Measurements from ENCODE around the gene FADS6. TPM values are rescaled to one million over a fixed set of nuclear protein-coding genes. Genes with fewer than 3 reads are reported as not detected.
"Not testable (repeated sequence)": the region's sequence is repeated elsewhere in the genome, so short reads cannot be mapped to it uniquely, and the experiment has no call there.

The FADS6 gene
- total RNA-seq, 1 experiment from 2014 or later: not detected

- not testable (repeated sequence) for H3K79me2 ChIP-seq (ENCODE audit: low read length); H3K9me2 ChIP-seq (replicated peaks; ENCODE audit: insufficient read depth, low read length); DNase-seq; H3K27ac ChIP-seq (ENCODE audit: low read length); H2AFZ ChIP-seq (ENCODE audit: low read length); H3K9ac ChIP-seq (ENCODE audit: low read length); H3K27me3 ChIP-seq (ENCODE audit: low read length); H3K4me3 ChIP-seq (ENCODE audit: low read length); H3K9me3 ChIP-seq (ENCODE audit: low read length); H3K36me3 ChIP-seq (ENCODE audit: insufficient read depth, low read length); H4K20me1 ChIP-seq (ENCODE audit: insufficient read depth, low read depth, low read length); H3K4me2 ChIP-seq (ENCODE audit: low read depth, low read length, poor library complexity, severe bottlenecking)
- H3K4me1 ChIP-seq (ENCODE audit: low read length): peaks cover 24% of the 10 kb centered on the region
These were observed 23.4 kb downstream of the FADS6 start for GRCh38 chr17:74870028-74870427.

- no peaks in the 10 kb centered on the region for H3K27me3 ChIP-seq (ENCODE audit: low read length)
- H4K20me1 ChIP-seq (ENCODE audit: insufficient read depth, low read depth, low read length): no peaks in the 10 kb centered on the region
- no peak overlapping the region for H3K9ac ChIP-seq (ENCODE audit: low read length)
- no peak overlapping the region for H3K4me2 ChIP-seq (ENCODE audit: low read depth, low read length, poor library complexity, severe bottlenecking)
- no peak for DNase-seq
- no peak overlapping the region for H2AFZ ChIP-seq (ENCODE audit: low read length)
- no peaks in the 10 kb centered on the region for H3K79me2 ChIP-seq (ENCODE audit: low read length)
- no peaks in the 10 kb centered on the region for H3K9me3 ChIP-seq (ENCODE audit: low read length)
- H3K9me2 ChIP-seq (replicated peaks; ENCODE audit: insufficient read depth, low read length): no peaks in the 10 kb centered on the region
- peaks cover 19% of the 10 kb centered on the region for H3K4me1 ChIP-seq (ENCODE audit: low read length)
- H3K4me3 ChIP-seq (ENCODE audit: low read length): no peak overlapping the region
- no peak overlapping the region for H3K27ac ChIP-seq (ENCODE audit: low read length)
- H3K36me3 ChIP-seq (ENCODE audit: insufficient read depth, low read length): no peaks in the 10 kb centered on the region
These were observed 24.6 kb downstream of the FADS6 start for GRCh38 chr17:74868908-74869255.

DNA sequence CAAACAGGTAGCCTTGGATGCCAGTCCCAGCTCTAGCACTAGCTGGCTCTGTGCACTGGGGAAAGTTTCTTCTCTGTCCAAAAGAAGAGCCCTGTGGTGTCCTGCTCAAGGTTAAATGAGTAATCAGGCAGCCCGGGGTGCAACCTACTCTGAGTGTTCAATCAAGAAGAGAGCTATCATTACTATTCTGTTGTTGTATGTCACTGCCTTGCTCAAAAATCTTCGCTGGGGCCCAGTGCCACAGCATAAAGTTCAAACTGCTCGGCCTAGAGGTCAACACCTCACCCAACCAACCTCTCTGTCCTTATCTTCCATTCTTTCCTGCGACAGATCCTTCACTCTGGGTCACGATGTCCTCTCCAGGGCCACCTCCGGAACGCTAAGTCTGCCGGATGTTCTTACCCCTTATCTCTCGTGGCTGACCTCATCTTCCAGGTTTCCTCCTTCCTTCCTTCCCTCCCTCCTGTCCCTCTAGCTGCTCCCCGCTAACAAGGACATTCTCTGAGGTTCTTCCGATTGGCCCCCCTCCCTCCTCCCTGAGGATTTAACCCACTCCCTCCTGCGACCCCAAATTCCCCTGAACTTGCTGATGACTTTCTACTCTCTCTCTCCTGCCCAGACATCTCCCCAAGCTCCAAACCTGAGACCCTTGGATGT lies 25.1 kb downstream of the FADS6 start:
- Histone ChIP-seq H3K27ac (ENCODE audit: low read length) (no peak overlapping the region), H4K20me1 (ENCODE audit: insufficient read depth, low read depth, low read length) (no peaks in the 10 kb centered on the region), H3K4me2 (ENCODE audit: low read depth, low read length, poor library complexity, severe bottlenecking) (no peak overlapping the region), H2AFZ (ENCODE audit: low read length) (no peak overlapping the region), H3K36me3 (ENCODE audit: insufficient read depth, low read length) (no peaks in the 10 kb centered on the region), H3K79me2 (ENCODE audit: low read length) (no peaks in the 10 kb centered on the region), H3K9me3 (ENCODE audit: low read length) (no peaks in the 10 kb centered on the region), H3K27me3 (ENCODE audit: low read length) (no peaks in the 10 kb centered on the region), H3K4me1 (ENCODE audit: low read length) (peaks cover 15% of the 10 kb centered on the region), H3K9ac (ENCODE audit: low read length) (no peak overlapping the region), H3K9me2 (replicated peaks; ENCODE audit: insufficient read depth, low read length) (no peaks in the 10 kb centered on the region), H3K4me3 (ENCODE audit: low read length) (no peak overlapping the region)
- no peak for DNase-seq

DNA sequence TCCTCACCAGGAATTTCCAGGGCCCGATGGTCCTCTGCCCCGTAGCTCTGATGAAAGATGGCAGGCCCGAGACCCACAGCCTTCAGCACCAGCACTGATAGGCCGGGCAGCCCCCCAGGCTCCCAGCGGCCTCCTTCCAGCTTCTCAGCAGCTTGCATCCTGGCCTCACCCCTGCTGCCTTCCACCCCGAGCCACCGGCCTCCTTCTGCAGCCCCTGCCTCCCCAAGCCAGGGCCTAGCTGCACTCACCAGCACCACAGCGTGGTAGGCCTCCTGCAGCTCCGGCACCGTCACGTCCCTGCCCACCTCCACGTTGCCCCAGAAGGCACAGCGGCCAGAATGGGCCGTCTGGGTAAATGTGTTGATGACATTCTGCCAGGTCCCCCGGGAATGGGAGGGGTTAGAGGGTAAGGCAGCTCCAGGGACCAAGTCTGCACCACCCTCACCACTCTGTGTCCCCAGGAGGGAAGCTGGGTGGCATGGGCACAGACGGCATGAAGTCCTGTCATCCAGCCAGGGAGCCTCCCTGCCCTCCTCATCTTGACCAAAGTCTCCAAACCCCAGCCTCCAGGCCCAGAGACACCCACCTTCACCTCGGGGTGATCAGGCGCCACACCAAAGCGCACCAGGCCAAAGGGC lies 27.1 kb downstream of the FADS6 start:
- Histone ChIP-seq H3K27ac (ENCODE audit: low read length) (no peak overlapping the region), H3K27me3 (ENCODE audit: low read length) (no peaks in the 10 kb centered on the region), H3K9ac (ENCODE audit: low read length) (peak overlapping the region; percentile 27; the same call in 1 of the 2 replicates), H4K20me1 (ENCODE audit: insufficient read depth, low read depth, low read length) (no peaks in the 10 kb centered on the region), H3K9me3 (ENCODE audit: low read length) (no peaks in the 10 kb centered on the region), H2AFZ (ENCODE audit: low read length) (no peak overlapping the region), H3K36me3 (ENCODE audit: insufficient read depth, low read length) (no peaks in the 10 kb centered on the region), H3K4me3 (ENCODE audit: low read length) (no peak overlapping the region), H3K9me2 (replicated peaks; ENCODE audit: insufficient read depth, low read length) (no peaks in the 10 kb centered on the region), H3K4me1 (ENCODE audit: low read length) (peaks cover 8% of the 10 kb centered on the region), H3K4me2 (ENCODE audit: low read depth, low read length, poor library complexity, severe bottlenecking) (no peak overlapping the region), H3K79me2 (ENCODE audit: low read length) (no peaks in the 10 kb centered on the region)
- DNase-seq: no peak

- peaks cover 8% of the 10 kb centered on the region for H3K4me1 ChIP-seq (ENCODE audit: low read length)
- no peaks in the 10 kb centered on the region for H3K36me3 ChIP-seq (ENCODE audit: insufficient read depth, low read length)
- no peaks in the 10 kb centered on the region for H4K20me1 ChIP-seq (ENCODE audit: insufficient read depth, low read depth, low read length)
- no peak overlapping the region for H2AFZ ChIP-seq (ENCODE audit: low read length)
- no peak overlapping the region for H3K4me3 ChIP-seq (ENCODE audit: low read length)
- no peaks in the 10 kb centered on the region for H3K9me3 ChIP-seq (ENCODE audit: low read length)
- no peak overlapping the region for H3K4me2 ChIP-seq (ENCODE audit: low read depth, low read length, poor library complexity, severe bottlenecking)
- no peak overlapping the region for H3K27ac ChIP-seq (ENCODE audit: low read length)
- H3K79me2 ChIP-seq (ENCODE audit: low read length): no peaks in the 10 kb centered on the region
- no peaks in the 10 kb centered on the region for H3K27me3 ChIP-seq (ENCODE audit: low read length)
- peak; percentile 74 for DNase-seq
- H3K9me2 ChIP-seq (replicated peaks; ENCODE audit: insufficient read depth, low read length): no peaks in the 10 kb centered on the region
- peak overlapping the region; percentile 27; the same call in 1 of the 2 replicates for H3K9ac ChIP-seq (ENCODE audit: low read length)
These were observed 27.8 kb downstream of the FADS6 start for GRCh38 chr17:74865504-74866197.

GRCh38 chr17:74864866-74865395 lies 28.5 kb downstream of the FADS6 start:
- no peaks in the 10 kb centered on the region for H3K79me2 ChIP-seq (ENCODE audit: low read length)
- no peak overlapping the region for H3K4me2 ChIP-seq (ENCODE audit: low read depth, low read length, poor library complexity, severe bottlenecking)
- H3K36me3 ChIP-seq (ENCODE audit: insufficient read depth, low read length): no peaks in the 10 kb centered on the region
- no peak overlapping the region for H3K27ac ChIP-seq (ENCODE audit: low read length)
- H3K9me2 ChIP-seq (replicated peaks; ENCODE audit: insufficient read depth, low read length): no peaks in the 10 kb centered on the region
- no peaks in the 10 kb centered on the region for H3K9me3 ChIP-seq (ENCODE audit: low read length)
- H2AFZ ChIP-seq (ENCODE audit: low read length): no peak overlapping the region
- no peaks in the 10 kb centered on the region for H3K27me3 ChIP-seq (ENCODE audit: low read length)
- H3K4me1 ChIP-seq (ENCODE audit: low read length): peaks cover 8% of the 10 kb centered on the region
- H4K20me1 ChIP-seq (ENCODE audit: insufficient read depth, low read depth, low read length): no peaks in the 10 kb centered on the region
- H3K9ac ChIP-seq (ENCODE audit: low read length): no peak overlapping the region
- H3K4me3 ChIP-seq (ENCODE audit: low read length): no peak overlapping the region
- DNase-seq: peak; percentile 91

DNA sequence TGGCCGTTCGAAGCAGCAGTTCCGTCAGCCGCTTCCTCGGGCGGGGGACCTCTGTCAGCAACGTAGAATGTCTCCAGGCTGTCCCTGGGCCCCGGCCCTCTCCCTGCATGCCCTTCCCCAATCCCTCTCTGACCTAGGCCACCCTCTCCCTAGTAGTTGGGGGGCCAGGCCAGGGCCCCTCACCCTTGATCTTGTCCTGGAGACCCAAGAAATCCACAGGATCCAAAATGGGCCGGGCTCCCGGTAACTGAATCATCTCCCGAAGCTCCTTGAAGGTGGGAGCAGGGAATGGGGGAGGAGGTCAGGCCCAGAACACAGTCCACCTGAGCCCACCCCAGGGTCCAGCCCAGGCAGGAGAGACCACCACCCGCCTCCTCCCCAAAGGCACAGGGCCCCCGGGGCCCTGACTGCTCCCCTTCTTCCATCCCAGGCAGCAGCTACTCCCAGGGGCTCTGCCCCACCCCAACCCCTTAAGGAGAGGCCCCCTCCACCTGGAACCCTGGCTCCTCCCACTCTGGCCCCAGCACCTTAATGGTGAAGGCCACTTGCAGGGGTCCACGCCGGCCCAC lies 29.1 kb downstream of the FADS6 start:
- Histone ChIP-seq H3K36me3 (ENCODE audit: insufficient read depth, low read length) (no peaks in the 10 kb centered on the region), H3K27me3 (ENCODE audit: low read length) (no peaks in the 10 kb centered on the region), H3K9me2 (replicated peaks; ENCODE audit: insufficient read depth, low read length) (no peaks in the 10 kb centered on the region), H3K4me3 (ENCODE audit: low read length) (no peak overlapping the region), H3K79me2 (ENCODE audit: low read length) (no peaks in the 10 kb centered on the region), H4K20me1 (ENCODE audit: insufficient read depth, low read depth, low read length) (no peaks in the 10 kb centered on the region), H3K4me1 (ENCODE audit: low read length) (peaks cover 8% of the 10 kb centered on the region), H3K9me3 (ENCODE audit: low read length) (no peaks in the 10 kb centered on the region), H2AFZ (ENCODE audit: low read length) (no peak overlapping the region), H3K9ac (ENCODE audit: low read length) (no peak overlapping the region), H3K27ac (ENCODE audit: low read length) (no peak overlapping the region), H3K4me2 (ENCODE audit: low read depth, low read length, poor library complexity, severe bottlenecking) (no peak overlapping the region)
- no peak for DNase-seq

Data from Karpas-422 (cell line).